ENCODE data around the gene SMKR1. TPM values are rescaled to one million over a fixed set of nuclear protein-coding genes. Genes with fewer than 3 reads are reported as not detected.

The SMKR1 gene
- total RNA-seq, 1 experiment from 2014 or later: 8.9 TPM

DNA sequence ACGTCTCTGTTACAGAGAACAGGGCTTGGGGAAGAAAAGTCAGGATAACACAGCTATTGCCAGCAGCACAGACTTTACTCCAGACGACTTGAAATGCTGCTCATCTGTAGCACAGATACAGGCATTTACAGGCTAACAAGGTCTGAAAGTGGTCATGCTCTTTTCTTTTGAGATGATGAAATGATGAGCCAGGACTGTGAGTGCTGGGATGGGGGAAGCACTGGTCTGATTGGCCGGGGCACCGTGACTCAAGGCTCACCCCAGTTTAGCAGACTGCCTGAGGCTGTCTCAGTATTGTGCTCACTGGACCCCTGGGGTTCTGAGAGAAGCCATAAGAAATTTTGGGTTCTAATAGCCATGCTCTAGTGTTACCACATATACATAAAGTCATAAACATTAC is 12.4 kb downstream of the SMKR1 start:
- ChIA-PET RAD21 (ENCODE audit: low non-redundant PET in 1 of 2, low total read pairs in 2 of 2, uncharacterized antibody in 2 of 2, unreplicated experiment in 2 of 2) (no interaction called here), POLR2A (no interaction called here), CTCF (no interaction called here)
- Histone ChIP-seq H3K36me3 (ENCODE audit: control insufficient read depth in 1 of 2, insufficient read depth in 2 of 2, low read length in 2 of 2) (no peaks in the 10 kb centered on the region), H3K9me3 (ENCODE audit: control insufficient read depth in 1 of 2, insufficient read depth in 1 of 2, low read depth in 1 of 2, low read length in 2 of 2) (no peaks in the 10 kb centered on the region), H3K9ac (ENCODE audit: low read length) (no peak overlapping the region), H3K4me3 (replicated peaks in 1 of 2; ENCODE audit: low read depth in 1 of 2, low read length in 2 of 2) (no peak overlapping the region), H3K4me2 (ENCODE audit: low read length) (no peak overlapping the region), H3K4me1 (ENCODE audit: control insufficient read depth in 1 of 2, insufficient read depth in 2 of 2, low read length in 2 of 2) (no peaks in the 10 kb centered on the region), H3K27ac (ENCODE audit: low read depth, low read length) (no peak overlapping the region), H3K79me2 (ENCODE audit: insufficient read depth, low read length) (no peaks in the 10 kb centered on the region), H3K27me3 (ENCODE audit: insufficient read depth, low read length) (no peaks in the 10 kb centered on the region), H4K20me1 (ENCODE audit: insufficient read depth) (no peaks in the 10 kb centered on the region), H3K9me2 (ENCODE audit: insufficient read depth) (no peaks in the 10 kb centered on the region), H2AFZ (ENCODE audit: low read depth, low read length, poor library complexity, severe bottlenecking) (no peak overlapping the region)
- intact Hi-C loops (cut with micrococcal nuclease): no loop called here
- ATAC-seq: no peak
- TF ChIP-seq JUND (IDR thresholded peaks at IDR 0.05) (no peak), ZNF274 (IDR thresholded peaks at IDR 0.05; ENCODE audit: low read depth, low read length) (no peak), EGR1 (IDR thresholded peaks at IDR 0.05; ENCODE audit: low read depth) (no peak), SP1 (IDR thresholded peaks at IDR 0.05; ENCODE audit: low read depth) (no peak), EZH2 (IDR thresholded peaks at IDR 0.05) (no peak), ELF1 (IDR thresholded peaks at IDR 0.05; ENCODE audit: borderline replicate concordance, low read depth) (no peak)
- TF ChIP-seq, protein P1, sequence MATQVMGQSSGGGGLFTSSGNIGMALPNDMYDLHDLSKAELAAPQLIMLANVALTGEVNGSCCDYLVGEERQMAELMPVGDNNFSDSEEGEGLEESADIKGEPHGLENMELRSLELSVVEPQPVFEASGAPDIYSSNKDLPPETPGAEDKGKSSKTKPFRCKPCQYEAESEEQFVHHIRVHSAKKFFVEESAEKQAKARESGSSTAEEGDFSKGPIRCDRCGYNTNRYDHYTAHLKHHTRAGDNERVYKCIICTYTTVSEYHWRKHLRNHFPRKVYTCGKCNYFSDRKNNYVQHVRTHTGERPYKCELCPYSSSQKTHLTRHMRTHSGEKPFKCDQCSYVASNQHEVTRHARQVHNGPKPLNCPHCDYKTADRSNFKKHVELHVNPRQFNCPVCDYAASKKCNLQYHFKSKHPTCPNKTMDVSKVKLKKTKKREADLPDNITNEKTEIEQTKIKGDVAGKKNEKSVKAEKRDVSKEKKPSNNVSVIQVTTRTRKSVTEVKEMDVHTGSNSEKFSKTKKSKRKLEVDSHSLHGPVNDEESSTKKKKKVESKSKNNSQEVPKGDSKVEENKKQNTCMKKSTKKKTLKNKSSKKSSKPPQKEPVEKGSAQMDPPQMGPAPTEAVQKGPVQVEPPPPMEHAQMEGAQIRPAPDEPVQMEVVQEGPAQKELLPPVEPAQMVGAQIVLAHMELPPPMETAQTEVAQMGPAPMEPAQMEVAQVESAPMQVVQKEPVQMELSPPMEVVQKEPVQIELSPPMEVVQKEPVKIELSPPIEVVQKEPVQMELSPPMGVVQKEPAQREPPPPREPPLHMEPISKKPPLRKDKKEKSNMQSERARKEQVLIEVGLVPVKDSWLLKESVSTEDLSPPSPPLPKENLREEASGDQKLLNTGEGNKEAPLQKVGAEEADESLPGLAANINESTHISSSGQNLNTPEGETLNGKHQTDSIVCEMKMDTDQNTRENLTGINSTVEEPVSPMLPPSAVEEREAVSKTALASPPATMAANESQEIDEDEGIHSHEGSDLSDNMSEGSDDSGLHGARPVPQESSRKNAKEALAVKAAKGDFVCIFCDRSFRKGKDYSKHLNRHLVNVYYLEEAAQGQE (IDR thresholded peaks at IDR 0.05; ENCODE audit: low read depth): no peak
- BruUV-seq (replicated peaks): no TSS peak
- no peak for DNase-seq (ENCODE audit: low read depth, low spot score)

DNA sequence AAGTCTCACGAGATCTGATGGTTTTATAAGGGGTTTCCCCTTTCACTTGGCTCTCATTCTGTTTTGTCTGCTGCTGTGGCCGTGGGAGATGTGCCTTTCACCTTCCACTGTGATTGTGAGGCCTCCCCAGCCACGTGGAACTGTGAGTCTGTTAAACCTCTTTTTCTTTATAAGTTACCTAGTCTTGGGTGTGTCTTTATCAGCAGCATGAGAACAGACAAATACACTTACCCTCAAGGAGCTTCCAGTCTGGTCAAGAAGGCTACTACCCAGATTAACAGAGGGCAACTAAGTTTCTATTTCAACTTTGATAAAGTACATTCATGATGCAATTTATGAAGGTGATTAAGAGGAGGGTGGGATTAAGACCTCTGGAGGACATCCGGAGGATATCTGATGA is 13.1 kb downstream of the SMKR1 start:
- no peaks in the 10 kb centered on the region for H3K36me3 ChIP-seq (ENCODE audit: control insufficient read depth in 1 of 2, insufficient read depth in 2 of 2, low read length in 2 of 2)
- no peak overlapping the region for H2AFZ ChIP-seq (ENCODE audit: low read depth, low read length, poor library complexity, severe bottlenecking)
- ATAC-seq (no peak), DNase-seq (ENCODE audit: low read depth, low spot score) (no peak)
- H3K4me1 ChIP-seq (ENCODE audit: control insufficient read depth in 1 of 2, insufficient read depth in 2 of 2, low read length in 2 of 2): no peaks in the 10 kb centered on the region
- H3K27me3 ChIP-seq (ENCODE audit: insufficient read depth, low read length): no peaks in the 10 kb centered on the region
- ChIA-PET CTCF (no interaction called here), POLR2A (no interaction called here), RAD21 (ENCODE audit: low non-redundant PET in 1 of 2, low total read pairs in 2 of 2, uncharacterized antibody in 2 of 2, unreplicated experiment in 2 of 2) (no interaction called here)
- BruUV-seq (replicated peaks): no TSS peak
- H3K9ac ChIP-seq (ENCODE audit: low read length): no peak overlapping the region
- no peaks in the 10 kb centered on the region for H3K79me2 ChIP-seq (ENCODE audit: insufficient read depth, low read length)
- H3K9me2 ChIP-seq (ENCODE audit: insufficient read depth): no peaks in the 10 kb centered on the region
- intact Hi-C loops (cut with micrococcal nuclease): no loop called here
- H4K20me1 ChIP-seq (ENCODE audit: insufficient read depth): no peaks in the 10 kb centered on the region
- no peak overlapping the region for H3K4me3 ChIP-seq (replicated peaks in 1 of 2; ENCODE audit: low read depth in 1 of 2, low read length in 2 of 2)
- H3K4me2 ChIP-seq (ENCODE audit: low read length): no peak overlapping the region
- H3K9me3 ChIP-seq (ENCODE audit: control insufficient read depth in 1 of 2, insufficient read depth in 1 of 2, low read depth in 1 of 2, low read length in 2 of 2): no peaks in the 10 kb centered on the region
- H3K27ac ChIP-seq (ENCODE audit: low read depth, low read length): no peak overlapping the region
- no peak for TF ChIP-seq POLR2A (IDR thresholded peaks at IDR 0.05; ENCODE audit: borderline replicate concordance, extremely low read depth, insufficient read depth, insufficient read length)
- no peak for TF ChIP-seq TCF7L2 (IDR thresholded peaks at IDR 0.05; ENCODE audit: borderline replicate concordance, extremely low read depth, insufficient read depth, insufficient read length)
- no peak for TF ChIP-seq RAD21 (IDR thresholded peaks at IDR 0.05; ENCODE audit: low read depth)
- TF ChIP-seq SRF (IDR thresholded peaks at IDR 0.05; ENCODE audit: low read depth): no peak
- no peak for TF ChIP-seq ZNF274 (IDR thresholded peaks at IDR 0.05; ENCODE audit: low read depth, low read length)
- TF ChIP-seq EGR1 (IDR thresholded peaks at IDR 0.05; ENCODE audit: low read depth): no peak
- no peak for TF ChIP-seq JUND (IDR thresholded peaks at IDR 0.05)
- TF ChIP-seq, protein P2, sequence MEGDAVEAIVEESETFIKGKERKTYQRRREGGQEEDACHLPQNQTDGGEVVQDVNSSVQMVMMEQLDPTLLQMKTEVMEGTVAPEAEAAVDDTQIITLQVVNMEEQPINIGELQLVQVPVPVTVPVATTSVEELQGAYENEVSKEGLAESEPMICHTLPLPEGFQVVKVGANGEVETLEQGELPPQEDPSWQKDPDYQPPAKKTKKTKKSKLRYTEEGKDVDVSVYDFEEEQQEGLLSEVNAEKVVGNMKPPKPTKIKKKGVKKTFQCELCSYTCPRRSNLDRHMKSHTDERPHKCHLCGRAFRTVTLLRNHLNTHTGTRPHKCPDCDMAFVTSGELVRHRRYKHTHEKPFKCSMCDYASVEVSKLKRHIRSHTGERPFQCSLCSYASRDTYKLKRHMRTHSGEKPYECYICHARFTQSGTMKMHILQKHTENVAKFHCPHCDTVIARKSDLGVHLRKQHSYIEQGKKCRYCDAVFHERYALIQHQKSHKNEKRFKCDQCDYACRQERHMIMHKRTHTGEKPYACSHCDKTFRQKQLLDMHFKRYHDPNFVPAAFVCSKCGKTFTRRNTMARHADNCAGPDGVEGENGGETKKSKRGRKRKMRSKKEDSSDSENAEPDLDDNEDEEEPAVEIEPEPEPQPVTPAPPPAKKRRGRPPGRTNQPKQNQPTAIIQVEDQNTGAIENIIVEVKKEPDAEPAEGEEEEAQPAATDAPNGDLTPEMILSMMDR (IDR thresholded peaks at IDR 0.05 in 2 of 3, conservative IDR thresholded peaks at IDR 0.05 in 1 of 3; ENCODE audit: borderline replicate concordance in 1 of 3, insufficient read depth in 1 of 3, low read depth in 2 of 3, low read length in 2 of 3): no peak
- no peak for TF ChIP-seq CEBPB (IDR thresholded peaks at IDR 0.05; ENCODE audit: low read depth)
- TF ChIP-seq SIN3A (IDR thresholded peaks at IDR 0.05; ENCODE audit: low read depth): no peak
- no peak for TF ChIP-seq ELF1 (IDR thresholded peaks at IDR 0.05; ENCODE audit: borderline replicate concordance, low read depth)
- TF ChIP-seq ZFX (IDR thresholded peaks at IDR 0.05): no peak
- no peak for TF ChIP-seq CBX3 (IDR thresholded peaks at IDR 0.05; ENCODE audit: low read depth)
- no peak for TF ChIP-seq FOSL1 (IDR thresholded peaks at IDR 0.05; ENCODE audit: low read depth)
- no peak for TF ChIP-seq YY1 (IDR thresholded peaks at IDR 0.05; ENCODE audit: extremely low read depth, insufficient replicate concordance, low read depth, low read length)

All from HCT116 (cell line).